Left forelimb (tissue), 1 donor: ENCODE measurements around the gene FCHO2.

Experiments
- DNase-seq: peaks from one replicate; pipeline ENCODE4 v3.0.0-alpha.2; 2018; ENCODE audit warnings: low spot score

Gene FCHO2

GRCh38 chr5:73114044-73114688 is 158.3 kb downstream of the FCHO2 start:
- DNase-seq, result no peak

- no peak for DNase-seq
Measured at GRCh38 chr5:73115399-73116051, 159.7 kb downstream of the FCHO2 start.

GRCh38 chr5:73116506-73116905 is 160.7 kb downstream of the FCHO2 start:
- DNase-seq, result no peak

- no peak for DNase-seq
Measured at GRCh38 chr5:73117088-73117740, 161.4 kb downstream of the FCHO2 start.

GRCh38 chr5:73118391-73118973 is 162.6 kb downstream of the FCHO2 start:
- DNase-seq, result no peak

- DNase-seq, result no peak
Measured at GRCh38 chr5:73119451-73120157, 163.8 kb downstream of the FCHO2 start.

- DNase-seq, result peak; percentile 63
Measured at GRCh38 chr5:73120222-73121118, 164.6 kb downstream of the FCHO2 start, which contains the start of gene TMEM171. TMEM171 (plus strand) TSS chr5:73120575; CDS start chr5:73123374, 2,799 bp downstream.

- no peak for DNase-seq
Measured at GRCh38 chr5:73121119-73121463, 165.2 kb downstream of the FCHO2 start.

GRCh38 chr5:73122875-73123810 is 167.3 kb downstream of the FCHO2 start:
- no peak for DNase-seq

GRCh38 chr5:73125289-73125688 is 169.4 kb downstream of the FCHO2 start:
- DNase-seq, result no peak

- DNase-seq, result no peak
Measured at GRCh38 chr5:73126381-73126780, 170.5 kb downstream of the FCHO2 start.

GRCh38 chr5:73126957-73127356 is 171.1 kb downstream of the FCHO2 start:
- DNase-seq, result no peak

- DNase-seq, result no peak
Measured at GRCh38 chr5:73129143-73129542, 173.3 kb downstream of the FCHO2 start.

- no peak for DNase-seq
Measured at GRCh38 chr5:73130811-73131210, 175.0 kb downstream of the FCHO2 start.

- no peak for DNase-seq
Measured at GRCh38 chr5:73131711-73132425, 176.0 kb downstream of the FCHO2 start.

- DNase-seq, result no peak
Measured at GRCh38 chr5:73132759-73133158, 176.9 kb downstream of the FCHO2 start.

- DNase-seq, result no peak
Measured at GRCh38 chr5:73135021-73135420, 179.2 kb downstream of the FCHO2 start.

GRCh38 chr5:73135429-73136054 is 179.7 kb downstream of the FCHO2 start:
- peak; percentile 36 for DNase-seq

GRCh38 chr5:73136055-73136562 is 180.3 kb downstream of the FCHO2 start:
- DNase-seq, result no peak
